Mesendoderm (in vitro differentiated cells): ENCODE results near the gene PDIA5.

Experiments
- DNase-seq: peaks from one replicate; pipeline ENCODE4 v3.0.0; 2013
- H2AK5ac ChIP-seq: 2 replicates; pipeline ENCODE4 v1.6.1; 2013; ENCODE audit warnings: low read length, inconsistent platforms
- H2BK120ac ChIP-seq: 2 replicates; pipeline ENCODE4 v1.6.1; 2013; ENCODE audit warnings: low read depth, mild to moderate bottlenecking, low read length, moderate library complexity, mixed read lengths
- H2BK15ac ChIP-seq: replicated peaks from 2 replicates; pipeline ENCODE4 v1.6.1; 2013; ENCODE audit warnings: low read depth, mild to moderate bottlenecking, moderate library complexity
- H2BK5ac ChIP-seq: 2 replicates; pipeline ENCODE4 v1.6.1; 2013; ENCODE audit warnings: low read length, inconsistent platforms
- H3K18ac ChIP-seq: 2 replicates; pipeline ENCODE4 v1.6.1; 2013; ENCODE audit warnings: mild to moderate bottlenecking, low read length, mixed read lengths
- H3K23ac ChIP-seq: one replicate; pipeline ENCODE4 v1.6.1; 2013; ENCODE audit warnings: low read length
- H3K27ac ChIP-seq: 2 replicates; pipeline ENCODE4 v1.5.1; 2013; ENCODE audit warnings: low read depth, mild to moderate bottlenecking, inconsistent platforms, low read length, moderate library complexity
- H3K27me3 ChIP-seq: 2 replicates; pipeline ENCODE4 v1.6.1; 2013; ENCODE audit warnings: low read length, control low read depth, mild to moderate bottlenecking, inconsistent platforms; ENCODE audit not compliant: insufficient read depth, poor library complexity
- H3K36me3 ChIP-seq: 2 replicates; pipeline ENCODE4 v1.6.1; 2013; ENCODE audit warnings: low read length, inconsistent platforms; ENCODE audit not compliant: control insufficient read depth, insufficient read depth
- H3K4ac ChIP-seq: one replicate; pipeline ENCODE4 v1.6.1; 2013; ENCODE audit warnings: low read depth, mild to moderate bottlenecking, low read length, moderate library complexity
- H3K4me1 ChIP-seq: 2 replicates; pipeline ENCODE4 v1.6.1; 2013; ENCODE audit warnings: low read depth, low read length, inconsistent platforms; ENCODE audit not compliant: control insufficient read depth
- H3K4me2 ChIP-seq: 2 replicates; pipeline ENCODE4 v1.6.1; 2013; ENCODE audit warnings: low read length
- H3K4me3 ChIP-seq: 2 replicates; pipeline ENCODE4 v1.5.1; 2013; ENCODE audit warnings: mild to moderate bottlenecking, low read length
- H3K56ac ChIP-seq: one replicate; pipeline ENCODE4 v1.6.1; 2013; ENCODE audit warnings: low read length
- H3K79me1 ChIP-seq: 2 replicates; pipeline ENCODE4 v1.6.1; 2013; ENCODE audit warnings: low read length, inconsistent platforms
- H3K79me2 ChIP-seq: 2 replicates; pipeline ENCODE4 v1.6.1; 2013; ENCODE audit warnings: mild to moderate bottlenecking, low read length; ENCODE audit not compliant: control insufficient read depth, insufficient read depth
- H3K9ac ChIP-seq: 2 replicates; pipeline ENCODE4 v1.6.1; 2013; ENCODE audit warnings: low read length, inconsistent platforms
- H4K5ac ChIP-seq: one replicate; pipeline ENCODE4 v1.6.1; 2013; ENCODE audit warnings: low read length
- H4K8ac ChIP-seq: one replicate; pipeline ENCODE4 v1.6.1; 2013; ENCODE audit warnings: low read depth, mild to moderate bottlenecking, control low read depth, low read length, moderate library complexity
- WGBS: extraction: QIAGEN DNeasy Blood & Tissue Kit; methylation state at CpG from one replicate; pipeline ENCODE4 v1.1.7; 2013; ENCODE audit warnings: low lambda C conversion rate, missing lambda C conversion rate; ENCODE audit not compliant: insufficient coverage; ENCODE audit errors: extremely low coverage; 5-methylcytosine and 5-hydroxymethylcytosine counted together

PDIA5 gene

GRCh38 chr3:123168122-123168521 lies 101.3 kb downstream of the PDIA5 start:
- H3K4me3 ChIP-seq: no peak overlapping the region
- no peak overlapping the region for H4K5ac ChIP-seq
- no peak overlapping the region for H4K8ac ChIP-seq
- peaks cover 4% of the 10 kb centered on the region for H3K36me3 ChIP-seq
- no peaks in the 10 kb centered on the region for H3K79me1 ChIP-seq
- no peak overlapping the region for H3K56ac ChIP-seq
- H3K4me2 ChIP-seq: no peak overlapping the region
- H3K4me1 ChIP-seq: no peaks in the 10 kb centered on the region
- H2AK5ac ChIP-seq: no peak overlapping the region
- no peak overlapping the region for H3K4ac ChIP-seq
- no peak overlapping the region for H3K18ac ChIP-seq
- no peak overlapping the region for H3K27ac ChIP-seq
- no peak for DNase-seq
- H3K27me3 ChIP-seq: no peaks in the 10 kb centered on the region
- H2BK120ac ChIP-seq: no peak overlapping the region
- no peaks in the 10 kb centered on the region for H3K79me2 ChIP-seq
- H2BK15ac ChIP-seq: no peak overlapping the region
- H2BK5ac ChIP-seq: no peak overlapping the region
- H3K23ac ChIP-seq: no peak overlapping the region
- H3K9ac ChIP-seq: no peak overlapping the region

GRCh38 chr3:123168605-123169004 lies 101.8 kb downstream of the PDIA5 start:
- no CpG with 5 or more reads among the region's 2 CpGs for WGBS

DNA sequence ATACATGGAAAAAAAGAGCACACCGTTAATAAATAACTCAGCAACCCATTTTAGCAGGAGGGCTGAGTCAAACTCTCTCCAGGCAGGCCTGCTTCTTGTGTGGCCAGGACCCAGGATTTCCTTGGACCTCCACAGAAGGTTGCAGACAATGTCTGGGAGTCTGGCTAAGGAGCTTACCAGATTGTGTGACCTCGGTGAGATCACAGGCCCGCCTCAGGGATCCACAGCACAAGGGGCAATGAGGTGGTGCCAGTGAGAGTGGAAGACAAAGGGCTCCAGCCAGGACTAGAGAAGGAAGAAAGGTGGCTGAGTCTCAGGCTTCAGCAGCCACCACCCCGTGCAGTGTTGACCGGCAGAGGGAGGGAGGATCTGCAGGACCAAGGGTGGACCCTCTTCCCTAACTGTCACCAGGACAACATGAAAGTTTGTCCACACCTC lies 102.7 kb downstream of the PDIA5 start:
- Histone ChIP-seq H3K18ac (no peak overlapping the region), H4K8ac (no peak overlapping the region), H3K23ac (no peak overlapping the region), H4K5ac (no peak overlapping the region), H2AK5ac (no peak overlapping the region), H2BK15ac (no peak overlapping the region), H3K4me3 (no peak overlapping the region), H3K79me1 (no peaks in the 10 kb centered on the region), H3K27me3 (no peaks in the 10 kb centered on the region), H2BK120ac (no peak overlapping the region), H2BK5ac (no peak overlapping the region), H3K27ac (no peak overlapping the region), H3K4me2 (no peak overlapping the region), H3K4ac (no peak overlapping the region), H3K4me1 (no peaks in the 10 kb centered on the region), H3K56ac (peak overlapping the region; percentile 22), H3K36me3 (peaks cover 2% of the 10 kb centered on the region), H3K9ac (no peak overlapping the region), H3K79me2 (no peaks in the 10 kb centered on the region)
- no CpG with 5 or more reads among the region's 5 CpGs for WGBS
- peak; percentile 65 for DNase-seq

More at GRCh38 chr3:123168605-123169004, 101.8 kb downstream of the PDIA5 start:
- no peak overlapping the region for H2BK5ac ChIP-seq
- H4K5ac ChIP-seq: no peak overlapping the region
- H3K9ac ChIP-seq: no peak overlapping the region
- H3K4me2 ChIP-seq: no peak overlapping the region
- H4K8ac ChIP-seq: no peak overlapping the region
- H3K4me1 ChIP-seq: no peaks in the 10 kb centered on the region
- no peak overlapping the region for H3K4me3 ChIP-seq
- no peak overlapping the region for H3K56ac ChIP-seq
- no peaks in the 10 kb centered on the region for H3K27me3 ChIP-seq
- no peak overlapping the region for H3K27ac ChIP-seq
- H3K18ac ChIP-seq: no peak overlapping the region
- no peaks in the 10 kb centered on the region for H3K79me1 ChIP-seq
- H2AK5ac ChIP-seq: no peak overlapping the region
- H3K79me2 ChIP-seq: no peaks in the 10 kb centered on the region
- no peak overlapping the region for H2BK15ac ChIP-seq
- no peak for DNase-seq
- H3K23ac ChIP-seq: no peak overlapping the region
- peaks cover 4% of the 10 kb centered on the region for H3K36me3 ChIP-seq
- H3K4ac ChIP-seq: no peak overlapping the region
- no peak overlapping the region for H2BK120ac ChIP-seq

DNA sequence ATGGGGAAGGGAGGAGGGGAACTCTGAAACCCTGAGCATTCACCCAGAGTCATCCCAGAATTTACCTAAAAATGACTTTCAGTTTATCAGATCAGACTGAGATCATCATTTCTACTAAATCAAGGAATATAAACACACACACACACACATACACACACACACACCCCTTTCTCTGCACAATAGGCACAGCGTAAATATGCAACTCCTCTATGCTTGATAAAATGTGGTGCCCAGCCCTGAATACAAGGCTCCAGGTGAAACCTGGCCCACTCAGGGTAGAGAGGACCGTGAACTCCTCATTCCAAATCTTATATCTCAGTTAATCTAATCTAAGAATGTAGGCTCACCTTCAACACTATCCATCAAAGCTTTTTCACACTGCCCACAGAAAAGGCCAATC lies 103.1 kb downstream of the PDIA5 start:
- no peaks in the 10 kb centered on the region for H3K27me3 ChIP-seq

GRCh38 chr3:123180791-123181190 lies 114.0 kb downstream of the PDIA5 start:
- no peak overlapping the region for H3K4ac ChIP-seq
- H3K36me3 ChIP-seq: no peaks in the 10 kb centered on the region
- H3K56ac ChIP-seq: no peak overlapping the region
- no peak overlapping the region for H3K4me2 ChIP-seq
- no peak overlapping the region for H4K5ac ChIP-seq
- no peak overlapping the region for H3K9ac ChIP-seq
- no peaks in the 10 kb centered on the region for H3K4me1 ChIP-seq
- no peak overlapping the region for H2BK120ac ChIP-seq
- H3K79me1 ChIP-seq: no peaks in the 10 kb centered on the region
- H3K27ac ChIP-seq: no peak overlapping the region
- H3K4me3 ChIP-seq: no peak overlapping the region
- H4K8ac ChIP-seq: no peak overlapping the region
- no peak overlapping the region for H3K23ac ChIP-seq
- no peak overlapping the region for H3K18ac ChIP-seq
- DNase-seq: no peak
- H3K27me3 ChIP-seq: no peaks in the 10 kb centered on the region
- WGBS: no CpG with 5 or more reads among the region's 5 CpGs
- no peak overlapping the region for H2AK5ac ChIP-seq
- H2BK5ac ChIP-seq: no peak overlapping the region
- no peak overlapping the region for H2BK15ac ChIP-seq
- H3K79me2 ChIP-seq: no peaks in the 10 kb centered on the region

More for the DNA sequence above, 103.1 kb downstream of the PDIA5 start:
- Histone ChIP-seq H3K4me1 (no peaks in the 10 kb centered on the region), H3K4me2 (no peak overlapping the region), H4K8ac (no peak overlapping the region), H2BK5ac (no peak overlapping the region), H3K36me3 (peaks cover 2% of the 10 kb centered on the region), H2BK15ac (no peak overlapping the region), H3K56ac (peak overlapping the region; percentile 22), H3K79me2 (no peaks in the 10 kb centered on the region), H3K4me3 (no peak overlapping the region), H3K27ac (no peak overlapping the region), H2BK120ac (no peak overlapping the region), H3K18ac (no peak overlapping the region), H3K79me1 (no peaks in the 10 kb centered on the region), H2AK5ac (no peak overlapping the region), H3K4ac (no peak overlapping the region), H3K9ac (no peak overlapping the region), H4K5ac (no peak overlapping the region), H3K23ac (no peak overlapping the region)
- no CpG with 5 or more reads among the region's 2 CpGs for WGBS
- DNase-seq: no peak

- no peak overlapping the region for H4K8ac ChIP-seq
- H3K23ac ChIP-seq: no peak overlapping the region
- no peak overlapping the region for H3K4ac ChIP-seq
- no peaks in the 10 kb centered on the region for H3K36me3 ChIP-seq
- H3K79me1 ChIP-seq: no peaks in the 10 kb centered on the region
- H3K4me3 ChIP-seq: no peak overlapping the region
- no peaks in the 10 kb centered on the region for H3K4me1 ChIP-seq
- no peak overlapping the region for H2BK5ac ChIP-seq
- H3K9ac ChIP-seq: no peak overlapping the region
- no peak overlapping the region for H4K5ac ChIP-seq
- DNase-seq: no peak
- no peaks in the 10 kb centered on the region for H3K27me3 ChIP-seq
- no CpG with 5 or more reads among the region's 2 CpGs for WGBS
- H3K18ac ChIP-seq: no peak overlapping the region
- H3K79me2 ChIP-seq: no peaks in the 10 kb centered on the region
- no peak overlapping the region for H2AK5ac ChIP-seq
- no peak overlapping the region for H3K4me2 ChIP-seq
- no peak overlapping the region for H2BK15ac ChIP-seq
- no peak overlapping the region for H2BK120ac ChIP-seq
- no peak overlapping the region for H3K56ac ChIP-seq
- no peak overlapping the region for H3K27ac ChIP-seq
Observed at GRCh38 chr3:123186695-123187094, 119.9 kb downstream of the PDIA5 start.
